ENCODE data around the gene TSPAN11.

The TSPAN11 gene

GRCh38 chr12:31033681-31034080 is 107.1 kb downstream of the TSPAN11 start:
- no peaks in the 10 kb centered on the region for H3K36me3 ChIP-seq (ENCODE audit: insufficient read depth, low read length)
- no peak overlapping the region for H3K9ac ChIP-seq (ENCODE audit: insufficient read length)
- no peak for TF ChIP-seq EZH2 (IDR thresholded peaks at IDR 0.05)
- no peak for TF ChIP-seq FOXP2 (optimal IDR thresholded peaks at IDR 0.05; ENCODE audit: control extremely low read depth, extremely low read length, insufficient read depth)
- no peak for TF ChIP-seq POLR2AphosphoS5 (IDR thresholded peaks at IDR 0.05; ENCODE audit: borderline replicate concordance, low read depth, low read length)
- H3K27ac ChIP-seq = no peak overlapping the region
- H3K4me3 ChIP-seq = no peak overlapping the region
- no peak for DNase-seq (ENCODE audit: low read depth, low spot score)
- no peaks in the 10 kb centered on the region for H3K9me3 ChIP-seq (ENCODE audit: low read depth, low read length)

GRCh38 chr12:31034372-31034771 is 107.8 kb downstream of the TSPAN11 start:
- H3K36me3 ChIP-seq (ENCODE audit: insufficient read depth, low read length) = no peaks in the 10 kb centered on the region
- no peak for DNase-seq (ENCODE audit: low read depth, low spot score)
- H3K9me3 ChIP-seq (ENCODE audit: low read depth, low read length) = no peaks in the 10 kb centered on the region
- no peak overlapping the region for H3K4me3 ChIP-seq
- no peak overlapping the region for H3K27ac ChIP-seq
- TF ChIP-seq FOXP2 (optimal IDR thresholded peaks at IDR 0.05; ENCODE audit: control extremely low read depth, extremely low read length, insufficient read depth) (no peak), EZH2 (IDR thresholded peaks at IDR 0.05) (no peak), POLR2AphosphoS5 (IDR thresholded peaks at IDR 0.05; ENCODE audit: borderline replicate concordance, low read depth, low read length) (no peak)
- H3K9ac ChIP-seq (ENCODE audit: insufficient read length) = no peak overlapping the region

DNA sequence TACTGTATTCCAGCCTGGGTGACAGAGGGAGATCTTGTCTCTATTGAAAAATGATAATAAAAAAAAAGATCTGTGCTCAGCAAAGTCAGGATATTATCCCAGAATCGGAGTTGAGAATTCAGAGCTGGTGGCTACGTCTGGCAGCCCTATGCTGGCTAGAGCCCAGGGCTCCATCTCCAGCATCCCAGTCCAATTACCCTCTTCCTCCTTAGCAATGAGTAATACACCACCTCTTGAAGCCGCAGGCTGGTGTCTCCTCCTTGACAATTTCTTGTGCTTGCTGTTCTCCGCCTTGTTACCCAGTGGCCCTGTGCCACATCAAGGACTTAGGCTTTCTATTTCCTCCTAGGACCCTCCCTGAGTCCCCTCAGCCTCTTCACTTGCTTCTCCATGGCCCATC is 108.7 kb downstream of the TSPAN11 start:
- no peaks in the 10 kb centered on the region for H3K9me3 ChIP-seq (ENCODE audit: low read depth, low read length)
- no peak overlapping the region for H3K4me3 ChIP-seq
- no peaks in the 10 kb centered on the region for H3K36me3 ChIP-seq (ENCODE audit: insufficient read depth, low read length)
- no peak overlapping the region for H3K9ac ChIP-seq (ENCODE audit: insufficient read length)
- no peak for DNase-seq (ENCODE audit: low read depth, low spot score)
- H3K27ac ChIP-seq = no peak overlapping the region
- no peak for TF ChIP-seq POLR2AphosphoS5 (IDR thresholded peaks at IDR 0.05; ENCODE audit: borderline replicate concordance, low read depth, low read length)
- no peak for TF ChIP-seq FOXP2 (optimal IDR thresholded peaks at IDR 0.05; ENCODE audit: control extremely low read depth, extremely low read length, insufficient read depth)
- TF ChIP-seq EZH2 (IDR thresholded peaks at IDR 0.05) = no peak

- TF ChIP-seq EZH2 (IDR thresholded peaks at IDR 0.05) = no peak
- TF ChIP-seq FOXP2 (optimal IDR thresholded peaks at IDR 0.05; ENCODE audit: control extremely low read depth, extremely low read length, insufficient read depth) = no peak
- no peak for TF ChIP-seq POLR2AphosphoS5 (IDR thresholded peaks at IDR 0.05; ENCODE audit: borderline replicate concordance, low read depth, low read length)
- Histone ChIP-seq H3K27ac (no peak overlapping the region), H3K9ac (ENCODE audit: insufficient read length) (no peak overlapping the region), H3K4me3 (no peak overlapping the region), H3K9me3 (ENCODE audit: low read depth, low read length) (no peaks in the 10 kb centered on the region), H3K36me3 (ENCODE audit: insufficient read depth, low read length) (no peaks in the 10 kb centered on the region)
- no peak for DNase-seq (ENCODE audit: low read depth, low spot score)
Observed at GRCh38 chr12:31035967-31036665, 109.6 kb downstream of the TSPAN11 start.

DNA sequence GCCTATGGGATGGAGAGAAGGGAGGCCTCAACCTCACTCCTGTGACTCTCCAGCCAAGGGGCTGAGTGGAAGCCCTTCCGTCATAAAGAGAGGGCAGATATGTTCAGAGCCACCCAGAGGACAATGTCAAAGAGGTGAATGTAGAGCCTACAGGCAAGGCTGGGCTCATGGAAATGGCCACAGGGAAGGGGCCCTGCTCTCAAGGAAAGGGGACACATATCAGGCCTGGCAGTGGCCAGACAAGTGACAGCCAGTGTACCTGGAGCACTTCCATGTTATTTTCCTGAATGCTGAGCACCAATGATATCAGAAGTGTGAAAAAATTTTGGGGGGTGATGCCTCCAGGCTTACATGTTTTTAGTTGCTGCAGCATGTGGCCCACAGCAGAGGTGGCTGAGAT is 110.5 kb downstream of the TSPAN11 start:
- no peak for TF ChIP-seq POLR2AphosphoS5 (IDR thresholded peaks at IDR 0.05; ENCODE audit: borderline replicate concordance, low read depth, low read length)
- no peak for TF ChIP-seq EZH2 (IDR thresholded peaks at IDR 0.05)
- H3K9ac ChIP-seq (ENCODE audit: insufficient read length) = no peak overlapping the region
- no peaks in the 10 kb centered on the region for H3K9me3 ChIP-seq (ENCODE audit: low read depth, low read length)
- no peak for DNase-seq (ENCODE audit: low read depth, low spot score)
- H3K27ac ChIP-seq = no peak overlapping the region
- H3K4me3 ChIP-seq = no peak overlapping the region
- no peaks in the 10 kb centered on the region for H3K36me3 ChIP-seq (ENCODE audit: insufficient read depth, low read length)

DNA sequence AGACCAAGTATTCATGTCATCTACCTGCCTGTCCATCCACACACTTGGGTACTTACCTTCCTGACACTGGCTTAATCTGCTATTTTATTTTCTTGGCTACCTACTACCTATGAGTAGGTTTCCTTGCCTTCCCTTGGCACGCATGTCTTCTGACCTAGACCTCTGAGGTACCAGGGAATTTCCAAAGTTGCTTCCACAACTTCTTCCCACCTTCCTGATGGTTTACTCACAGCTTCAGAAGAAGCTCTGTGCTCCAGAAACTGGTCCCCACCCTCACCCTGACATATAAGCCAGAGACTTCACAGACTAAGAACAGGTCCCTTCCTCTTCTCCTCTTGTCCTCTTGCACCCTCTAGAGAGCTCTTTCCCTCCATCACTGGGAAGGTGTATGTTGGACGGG is 111.4 kb downstream of the TSPAN11 start:
- H3K36me3 ChIP-seq (ENCODE audit: insufficient read depth, low read length) = no peaks in the 10 kb centered on the region
- no peak for DNase-seq (ENCODE audit: low read depth, low spot score)

GRCh38 chr12:31041033-31041564 is 114.6 kb downstream of the TSPAN11 start:
- H3K27ac ChIP-seq = no peak overlapping the region
- no peak overlapping the region for H3K9ac ChIP-seq (ENCODE audit: insufficient read length)
- H3K9me3 ChIP-seq (ENCODE audit: low read depth, low read length) = no peaks in the 10 kb centered on the region
- DNase-seq (ENCODE audit: low read depth, low spot score) = no peak
- no peak overlapping the region for H3K4me3 ChIP-seq
- H3K36me3 ChIP-seq (ENCODE audit: insufficient read depth, low read length) = no peaks in the 10 kb centered on the region
- no peak for TF ChIP-seq FOXP2 (optimal IDR thresholded peaks at IDR 0.05; ENCODE audit: control extremely low read depth, extremely low read length, insufficient read depth)
- no peak for TF ChIP-seq EZH2 (IDR thresholded peaks at IDR 0.05)
- TF ChIP-seq POLR2AphosphoS5 (IDR thresholded peaks at IDR 0.05; ENCODE audit: borderline replicate concordance, low read depth, low read length) = no peak

More for the DNA sequence above, 111.4 kb downstream of the TSPAN11 start:
- no peak overlapping the region for H3K27ac ChIP-seq
- no peak overlapping the region for H3K4me3 ChIP-seq
- H3K9me3 ChIP-seq (ENCODE audit: low read depth, low read length) = no peaks in the 10 kb centered on the region
- H3K9ac ChIP-seq (ENCODE audit: insufficient read length) = no peak overlapping the region
- TF ChIP-seq FOXP2 (optimal IDR thresholded peaks at IDR 0.05; ENCODE audit: control extremely low read depth, extremely low read length, insufficient read depth) (no peak), POLR2AphosphoS5 (IDR thresholded peaks at IDR 0.05; ENCODE audit: borderline replicate concordance, low read depth, low read length) (no peak), EZH2 (IDR thresholded peaks at IDR 0.05) (no peak)
